Esophagus squamous epithelium (tissue), 4 donors: ENCODE measurements around the gene ENTR1.

ENCODE experiments used
- POLR2A ChIP-seq, 4 donors: fragments of 450-650 bp; IDR thresholded peaks; one replicate each; pipeline ENCODE4 v1.6.1; 2017; ENCODE audit warnings: antibody characterized with exemption in 4 of 4, mild to moderate bottlenecking in 4 of 4, moderate library complexity in 3 of 4
- TF ChIP-seq, protein P1 (sequence below), 6 experiments: fragments of 450-650 bp in 4 of 6; fragments of 200-600 bp in 2 of 6; sonication (generic) in 2 of 6; IDR thresholded peaks; one replicate each; pipeline ENCODE4 v1.5.1; 2016 to 2019; ENCODE audit warnings: antibody characterized with exemption in 6 of 6, mild to moderate bottlenecking in 4 of 6, moderate library complexity in 4 of 6

DNA sequence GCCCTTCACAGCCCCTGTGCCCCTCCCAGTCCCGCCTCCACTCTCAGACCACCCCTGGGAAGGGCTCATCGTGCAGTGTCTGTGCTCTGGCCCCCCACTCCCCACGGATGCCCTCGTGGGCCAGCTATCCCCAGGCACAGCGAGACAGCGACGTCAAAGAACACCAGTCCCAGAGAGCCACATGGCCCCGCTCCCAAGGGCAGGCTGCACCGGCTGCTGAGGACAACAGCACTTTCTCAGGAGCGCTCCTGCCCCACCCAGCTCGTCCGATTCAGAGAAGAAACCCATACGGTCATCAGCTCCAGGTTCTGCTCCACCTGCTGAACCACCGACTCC, 5.6 kb downstream of the ENTR1 start:
- TF ChIP-seq, protein P1, sequence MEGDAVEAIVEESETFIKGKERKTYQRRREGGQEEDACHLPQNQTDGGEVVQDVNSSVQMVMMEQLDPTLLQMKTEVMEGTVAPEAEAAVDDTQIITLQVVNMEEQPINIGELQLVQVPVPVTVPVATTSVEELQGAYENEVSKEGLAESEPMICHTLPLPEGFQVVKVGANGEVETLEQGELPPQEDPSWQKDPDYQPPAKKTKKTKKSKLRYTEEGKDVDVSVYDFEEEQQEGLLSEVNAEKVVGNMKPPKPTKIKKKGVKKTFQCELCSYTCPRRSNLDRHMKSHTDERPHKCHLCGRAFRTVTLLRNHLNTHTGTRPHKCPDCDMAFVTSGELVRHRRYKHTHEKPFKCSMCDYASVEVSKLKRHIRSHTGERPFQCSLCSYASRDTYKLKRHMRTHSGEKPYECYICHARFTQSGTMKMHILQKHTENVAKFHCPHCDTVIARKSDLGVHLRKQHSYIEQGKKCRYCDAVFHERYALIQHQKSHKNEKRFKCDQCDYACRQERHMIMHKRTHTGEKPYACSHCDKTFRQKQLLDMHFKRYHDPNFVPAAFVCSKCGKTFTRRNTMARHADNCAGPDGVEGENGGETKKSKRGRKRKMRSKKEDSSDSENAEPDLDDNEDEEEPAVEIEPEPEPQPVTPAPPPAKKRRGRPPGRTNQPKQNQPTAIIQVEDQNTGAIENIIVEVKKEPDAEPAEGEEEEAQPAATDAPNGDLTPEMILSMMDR (IDR thresholded peaks at IDR 0.05), result no peak
- no peak for TF ChIP-seq POLR2A (IDR thresholded peaks at IDR 0.05)
